ENCODE measurements around the gene ADCY1.

DNA sequence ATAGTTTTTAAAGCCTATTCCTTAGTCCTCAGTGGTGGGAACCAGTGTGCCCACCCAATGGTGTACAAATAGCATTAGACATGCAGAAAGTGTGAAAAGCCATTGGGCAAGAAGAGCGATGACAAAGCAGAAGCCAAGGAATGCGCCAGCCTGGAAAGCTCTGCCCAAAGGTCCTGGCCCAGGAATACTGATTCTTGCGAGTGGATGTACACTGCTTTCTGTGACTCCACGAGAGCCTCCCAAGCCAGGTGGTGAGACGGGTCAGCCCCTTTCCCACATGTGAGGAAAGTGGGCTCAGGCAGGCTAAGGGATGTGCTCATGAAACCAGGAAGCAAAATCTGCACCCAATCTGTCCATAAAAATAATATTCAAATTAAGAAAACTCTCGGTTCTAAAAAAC lies 106.6 kb downstream of the ADCY1 start:
- TF ChIP-seq, protein P1, sequence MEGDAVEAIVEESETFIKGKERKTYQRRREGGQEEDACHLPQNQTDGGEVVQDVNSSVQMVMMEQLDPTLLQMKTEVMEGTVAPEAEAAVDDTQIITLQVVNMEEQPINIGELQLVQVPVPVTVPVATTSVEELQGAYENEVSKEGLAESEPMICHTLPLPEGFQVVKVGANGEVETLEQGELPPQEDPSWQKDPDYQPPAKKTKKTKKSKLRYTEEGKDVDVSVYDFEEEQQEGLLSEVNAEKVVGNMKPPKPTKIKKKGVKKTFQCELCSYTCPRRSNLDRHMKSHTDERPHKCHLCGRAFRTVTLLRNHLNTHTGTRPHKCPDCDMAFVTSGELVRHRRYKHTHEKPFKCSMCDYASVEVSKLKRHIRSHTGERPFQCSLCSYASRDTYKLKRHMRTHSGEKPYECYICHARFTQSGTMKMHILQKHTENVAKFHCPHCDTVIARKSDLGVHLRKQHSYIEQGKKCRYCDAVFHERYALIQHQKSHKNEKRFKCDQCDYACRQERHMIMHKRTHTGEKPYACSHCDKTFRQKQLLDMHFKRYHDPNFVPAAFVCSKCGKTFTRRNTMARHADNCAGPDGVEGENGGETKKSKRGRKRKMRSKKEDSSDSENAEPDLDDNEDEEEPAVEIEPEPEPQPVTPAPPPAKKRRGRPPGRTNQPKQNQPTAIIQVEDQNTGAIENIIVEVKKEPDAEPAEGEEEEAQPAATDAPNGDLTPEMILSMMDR (IDR thresholded peaks at IDR 0.05) = no peak
- TF ChIP-seq POLR2AphosphoS5 (IDR thresholded peaks at IDR 0.05) (no peak), POLR2A (IDR thresholded peaks at IDR 0.05) (no peak), EP300 (IDR thresholded peaks at IDR 0.05) (no peak)

All from stomach (tissue), 4 donors.